Measurements from ENCODE around the gene SNAP29.
"Not testable (repeated sequence)": the region's sequence is repeated elsewhere in the genome, so short reads cannot be mapped to it uniquely, and the experiment has no call there.

DNA sequence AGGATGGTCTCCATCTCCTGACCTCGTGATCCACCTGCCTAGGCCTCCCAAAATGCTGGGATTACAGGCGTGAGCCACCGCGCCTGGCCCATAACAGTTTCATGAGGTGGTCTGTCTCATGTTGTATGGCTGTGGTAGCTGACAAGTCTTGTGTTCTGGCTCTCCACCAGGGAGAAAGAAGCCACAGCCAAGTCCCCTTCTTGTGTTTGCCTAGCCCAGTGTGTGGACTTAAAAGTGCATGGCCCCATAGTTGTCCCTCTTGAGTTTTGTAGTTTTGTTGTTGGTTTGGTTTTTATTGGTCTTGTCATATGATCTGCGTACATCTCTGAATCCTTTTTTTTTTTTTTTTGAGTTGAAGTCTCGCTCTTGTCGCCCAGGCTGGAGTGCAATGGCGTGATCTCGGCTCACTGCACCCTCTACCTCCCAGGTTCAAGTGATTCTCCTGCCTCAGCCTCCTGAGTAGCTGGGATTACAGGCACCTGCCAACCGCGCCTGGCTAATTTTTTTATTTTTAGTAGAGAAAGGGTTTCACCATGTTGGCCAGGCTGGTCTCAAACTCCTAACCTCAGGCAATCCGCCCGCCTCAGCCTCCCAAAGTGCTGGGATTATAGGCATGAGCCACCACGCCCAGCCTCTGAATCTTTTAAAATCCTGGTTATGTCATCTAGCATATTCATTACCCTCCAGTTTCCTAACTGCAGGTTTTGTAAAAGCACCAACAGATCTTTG is 80.8 kb downstream of the SNAP29 start:
- TF ChIP-seq, protein P1, sequence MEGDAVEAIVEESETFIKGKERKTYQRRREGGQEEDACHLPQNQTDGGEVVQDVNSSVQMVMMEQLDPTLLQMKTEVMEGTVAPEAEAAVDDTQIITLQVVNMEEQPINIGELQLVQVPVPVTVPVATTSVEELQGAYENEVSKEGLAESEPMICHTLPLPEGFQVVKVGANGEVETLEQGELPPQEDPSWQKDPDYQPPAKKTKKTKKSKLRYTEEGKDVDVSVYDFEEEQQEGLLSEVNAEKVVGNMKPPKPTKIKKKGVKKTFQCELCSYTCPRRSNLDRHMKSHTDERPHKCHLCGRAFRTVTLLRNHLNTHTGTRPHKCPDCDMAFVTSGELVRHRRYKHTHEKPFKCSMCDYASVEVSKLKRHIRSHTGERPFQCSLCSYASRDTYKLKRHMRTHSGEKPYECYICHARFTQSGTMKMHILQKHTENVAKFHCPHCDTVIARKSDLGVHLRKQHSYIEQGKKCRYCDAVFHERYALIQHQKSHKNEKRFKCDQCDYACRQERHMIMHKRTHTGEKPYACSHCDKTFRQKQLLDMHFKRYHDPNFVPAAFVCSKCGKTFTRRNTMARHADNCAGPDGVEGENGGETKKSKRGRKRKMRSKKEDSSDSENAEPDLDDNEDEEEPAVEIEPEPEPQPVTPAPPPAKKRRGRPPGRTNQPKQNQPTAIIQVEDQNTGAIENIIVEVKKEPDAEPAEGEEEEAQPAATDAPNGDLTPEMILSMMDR (IDR thresholded peaks at IDR 0.05), result not testable (repeated sequence)
- TF ChIP-seq POLR2AphosphoS5, TCF7L2 (IDR thresholded peaks at IDR 0.05; ENCODE audit: low read depth, low read length): not testable (repeated sequence)
- TF ChIP-seq, protein P2, sequence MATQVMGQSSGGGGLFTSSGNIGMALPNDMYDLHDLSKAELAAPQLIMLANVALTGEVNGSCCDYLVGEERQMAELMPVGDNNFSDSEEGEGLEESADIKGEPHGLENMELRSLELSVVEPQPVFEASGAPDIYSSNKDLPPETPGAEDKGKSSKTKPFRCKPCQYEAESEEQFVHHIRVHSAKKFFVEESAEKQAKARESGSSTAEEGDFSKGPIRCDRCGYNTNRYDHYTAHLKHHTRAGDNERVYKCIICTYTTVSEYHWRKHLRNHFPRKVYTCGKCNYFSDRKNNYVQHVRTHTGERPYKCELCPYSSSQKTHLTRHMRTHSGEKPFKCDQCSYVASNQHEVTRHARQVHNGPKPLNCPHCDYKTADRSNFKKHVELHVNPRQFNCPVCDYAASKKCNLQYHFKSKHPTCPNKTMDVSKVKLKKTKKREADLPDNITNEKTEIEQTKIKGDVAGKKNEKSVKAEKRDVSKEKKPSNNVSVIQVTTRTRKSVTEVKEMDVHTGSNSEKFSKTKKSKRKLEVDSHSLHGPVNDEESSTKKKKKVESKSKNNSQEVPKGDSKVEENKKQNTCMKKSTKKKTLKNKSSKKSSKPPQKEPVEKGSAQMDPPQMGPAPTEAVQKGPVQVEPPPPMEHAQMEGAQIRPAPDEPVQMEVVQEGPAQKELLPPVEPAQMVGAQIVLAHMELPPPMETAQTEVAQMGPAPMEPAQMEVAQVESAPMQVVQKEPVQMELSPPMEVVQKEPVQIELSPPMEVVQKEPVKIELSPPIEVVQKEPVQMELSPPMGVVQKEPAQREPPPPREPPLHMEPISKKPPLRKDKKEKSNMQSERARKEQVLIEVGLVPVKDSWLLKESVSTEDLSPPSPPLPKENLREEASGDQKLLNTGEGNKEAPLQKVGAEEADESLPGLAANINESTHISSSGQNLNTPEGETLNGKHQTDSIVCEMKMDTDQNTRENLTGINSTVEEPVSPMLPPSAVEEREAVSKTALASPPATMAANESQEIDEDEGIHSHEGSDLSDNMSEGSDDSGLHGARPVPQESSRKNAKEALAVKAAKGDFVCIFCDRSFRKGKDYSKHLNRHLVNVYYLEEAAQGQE (IDR thresholded peaks at IDR 0.05; ENCODE audit: insufficient read depth in 1 of 2, low read depth in 2 of 2, low read length in 1 of 2), result not testable (repeated sequence)

Measured in Panc1 (cell line).